T-cell (primary cell): ENCODE data around the gene PHF20. TPM values are rescaled to one million over a fixed set of nuclear protein-coding genes. Genes with fewer than 3 reads are reported as not detected.
A peak's percentile ranks its signal among the peaks of the same experiment; 100 is the strongest.

Experiments
- ATAC-seq, 4 experiments: fragments of 200-7000 bp in 3 of 4; fragments of 150-1000 bp in 1 of 4; cut with Tn5 transposase; replicated peaks in 1 of 4; 1 replicate in 3 of 4; 2 replicates in 1 of 4; pipeline ENCODE4 v1.10.0; 2021; ENCODE audit warnings: moderate library complexity in 3 of 4, mild to moderate bottlenecking in 2 of 4, moderate number of reproducible peaks in 1 of 4
- CTCF ChIA-PET, 2 donors: fragments of 300-600 bp; sonication (Branson Sonifier 250); formaldehyde crosslinking; loops; one replicate each; lab custom pipeline; 2022; ENCODE audit warnings: antibody characterized with exemption in 2 of 2; lab: Charles Lee
- POLR2A ChIA-PET, 2 donors: fragments of 300-600 bp; sonication (Branson Sonifier 250); formaldehyde crosslinking; loops; one replicate each; lab custom pipeline; 2022; ENCODE audit warnings: antibody characterized with exemption in 2 of 2; lab: Charles Lee
- DNase-seq, 35 experiments: peaks; one replicate each; pipeline versions ENCODE4 v3.0.0 to v3.0.0-alpha.2; 2013 to 2023
- H3K27ac ChIP-seq: one replicate; pipeline ENCODE4 v1.5.1; 2013; ENCODE audit warnings: low read length
- H3K27me3 ChIP-seq, 2 experiments: replicated peaks in 1 of 2; 1 replicate in 1 of 2; 2 replicates in 1 of 2; pipeline versions ENCODE4 v1.6.1 to v1.7.0; 2013; ENCODE audit warnings: low read length in 1 of 2, mixed read lengths in 1 of 2; ENCODE audit not compliant: control insufficient read depth in 2 of 2, insufficient read depth in 2 of 2; ENCODE audit errors: extremely low read depth in 1 of 2
- H3K36me3 ChIP-seq, 2 donors: 1 replicate in 1 of 2; 2 replicates in 1 of 2; pipeline versions ENCODE4 v1.6.1 to v1.7.0; 2013; ENCODE audit warnings: low read length in 1 of 2; ENCODE audit not compliant: control insufficient read depth in 2 of 2, insufficient read depth in 1 of 2; ENCODE audit errors: extremely low read depth in 1 of 2
- H3K4me1 ChIP-seq, 2 experiments: 1 replicate in 1 of 2; 2 replicates in 1 of 2; pipeline versions ENCODE4 v1.6.1 to v1.7.0; 2013; ENCODE audit warnings: low read length in 2 of 2, mixed read lengths in 1 of 2; ENCODE audit not compliant: insufficient read depth in 2 of 2, control insufficient read depth in 1 of 2; ENCODE audit errors: extremely low read depth in 1 of 2
- H3K4me3 ChIP-seq, 2 donors: 1 replicate in 1 of 2; 2 replicates in 1 of 2; pipeline versions ENCODE4 v1.5.1 to v1.7.0; 2013; ENCODE audit warnings: mild to moderate bottlenecking in 2 of 2, low read length in 1 of 2, moderate library complexity in 1 of 2; ENCODE audit not compliant: control insufficient read depth in 1 of 2; ENCODE audit errors: extremely low read depth in 1 of 2
- H3K9me3 ChIP-seq: 2 replicates; pipeline ENCODE4 v1.7.0; 2013
- H3K27ac Mint-ChIP-seq, 2 donors: one replicate each; pipeline ENCODE4 v1.8.0; 2020 to 2021; ENCODE audit warnings: mild to moderate bottlenecking in 2 of 2, mixed read lengths in 2 of 2
- H3K27me3 Mint-ChIP-seq, 2 donors: one replicate each; pipeline ENCODE4 v1.8.0; 2021 to 2022; ENCODE audit warnings: mixed read lengths in 2 of 2
- H3K36me3 Mint-ChIP-seq: one replicate; pipeline ENCODE4 v1.8.0; 2021; ENCODE audit warnings: mixed read lengths
- H3K4me1 Mint-ChIP-seq, 3 donors: one replicate each; pipeline ENCODE4 v1.8.0; 2020 to 2022; ENCODE audit warnings: mixed read lengths in 3 of 3, mild to moderate bottlenecking in 1 of 3
- H3K4me3 Mint-ChIP-seq, 3 donors: one replicate each; pipeline ENCODE4 v1.8.0; 2020 to 2022; ENCODE audit warnings: mild to moderate bottlenecking in 3 of 3, mixed read lengths in 3 of 3, moderate library complexity in 3 of 3
- H3K9me3 Mint-ChIP-seq, 3 donors: one replicate each; pipeline ENCODE4 v1.8.0; 2020 to 2022; ENCODE audit warnings: mixed read lengths in 3 of 3
- WGBS: methylation state at CpG from one replicate; pipeline ENCODE4 v1.1.5; 2013; ENCODE audit warnings: missing lambda C conversion rate; ENCODE audit not compliant: insufficient coverage; 5-methylcytosine and 5-hydroxymethylcytosine counted together
- total RNA-seq, 35 experiments: library from RNA in 6 of 35; stranded (reverse) in 6 of 35; fragments of 120-200 nt in 1 of 35; gene quantifications; one replicate each; pipeline versions ENCODE4 v1.2.1 to v1.2.4 and lab custom pipeline; 2013 to 2026

Gene PHF20
- total RNA-seq, 5 donors from 2014 or later (not counting 1 experiment from before 2014, with no cell fraction given), result 67.8 to 174 (median 68.9) TPM

GRCh38 chr20:35883778-35884540 is 112.1 kb downstream of the PHF20 start:
- CTCF ChIA-PET, result interaction anchor here (0.6 to 1.3 kb wide), 3 partner anchors 9 to 424 kb away, joined by 3 to 4 read pairs (median 4); no protein-coding TSS in a partner anchor
- Histone ChIP-seq H3K4me3 (no peak overlapping the region), H3K27me3 (no peaks in the 10 kb centered on the region), H3K27ac (no peak overlapping the region), H3K36me3 (peaks cover 0 to 11% of the 10 kb centered on the region in 2 donors), H3K9me3 (no peaks in the 10 kb centered on the region), H3K4me1 (peaks cover 2 to 7% of the 10 kb centered on the region in 2 experiments)
- no peaks in the 10 kb centered on the region for H3K27me3 Mint-ChIP-seq
- no peaks in the 10 kb centered on the region for H3K9me3 Mint-ChIP-seq
- no peak overlapping the region for H3K4me3 Mint-ChIP-seq
- peaks cover 14 to 18% (median 16%) of the 10 kb centered on the region in 3 donors for H3K4me1 Mint-ChIP-seq
- peak overlapping the region; percentile 41 to 81 for H3K27ac Mint-ChIP-seq
- WGBS, result 81% methylated on average over 9 of the region's 10 CpGs
- ATAC-seq (peak; percentile 81 to 97 (median 91)), DNase-seq (peak; percentile 12 to 73 (median 52))
- POLR2A ChIA-PET, result interaction anchor here in 1 of 2 donors (0.6 kb wide), 1 partner anchor 20 kb away, joined by 3 read pairs; no protein-coding TSS in a partner anchor
- peaks cover 5% of the 10 kb centered on the region for H3K36me3 Mint-ChIP-seq

DNA sequence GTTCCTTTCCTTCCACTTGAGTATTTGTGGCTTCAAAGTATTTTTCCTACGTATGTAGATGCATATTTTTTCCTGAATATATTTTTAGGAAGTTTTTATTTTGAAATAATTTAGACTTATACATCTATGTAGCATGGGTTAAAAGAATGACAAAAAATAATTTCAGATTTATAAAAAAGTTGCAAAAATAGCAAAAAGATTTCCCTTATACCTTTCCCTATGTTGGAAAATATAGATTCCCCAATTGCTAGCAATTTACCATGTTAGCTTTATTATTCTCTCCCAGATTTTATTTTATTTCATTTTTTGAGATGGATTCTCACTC is 112.7 kb downstream of the PHF20 start:
- no peaks in the 10 kb centered on the region for H3K9me3 ChIP-seq
- no peaks in the 10 kb centered on the region for H3K9me3 Mint-ChIP-seq
- DNase-seq, result no peak
- ATAC-seq, result no peak
- peaks cover 5% of the 10 kb centered on the region for H3K36me3 Mint-ChIP-seq
- peaks cover 14 to 18% (median 16%) of the 10 kb centered on the region in 3 donors for H3K4me1 Mint-ChIP-seq
- peaks cover 2 to 7% of the 10 kb centered on the region in 2 experiments for H3K4me1 ChIP-seq
- ChIA-PET POLR2A (interaction anchor here in 1 of 2 donors (0.6 kb wide), 1 partner anchor 97 kb away, joined by 4 read pairs; no protein-coding TSS in a partner anchor), CTCF (interaction anchor here in 1 of 2 donors (0.8 to 1.3 kb wide), 2 partner anchors 187 to 420 kb away, joined by 3 to 4 read pairs; no protein-coding TSS in a partner anchor)
- no peak overlapping the region for H3K4me3 ChIP-seq
- WGBS, result no CpG with 5 or more reads among the region's 1 CpG
- no peak overlapping the region for H3K4me3 Mint-ChIP-seq
- no peaks in the 10 kb centered on the region for H3K27me3 ChIP-seq
- H3K27ac Mint-ChIP-seq, result no peak overlapping the region
- no peaks in the 10 kb centered on the region for H3K27me3 Mint-ChIP-seq
- no peak overlapping the region for H3K27ac ChIP-seq
- peaks cover 0 to 11% of the 10 kb centered on the region in 2 donors for H3K36me3 ChIP-seq

GRCh38 chr20:35885212-35885611 is 113.4 kb downstream of the PHF20 start:
- H3K27ac ChIP-seq, result no peak overlapping the region
- CTCF ChIA-PET, result interaction anchor here (0.6 to 1.4 kb wide), 8 partner anchors 23 to 851 kb away, joined by 3 to 7 read pairs (median 4); no protein-coding TSS in a partner anchor
- peaks cover 5% of the 10 kb centered on the region for H3K36me3 Mint-ChIP-seq

GRCh38 chr20:35886537-35886936 is 114.7 kb downstream of the PHF20 start:
- no peaks in the 10 kb centered on the region for H3K9me3 Mint-ChIP-seq
- H3K4me1 Mint-ChIP-seq, result peaks cover 6 to 14% (median 13%) of the 10 kb centered on the region in 3 donors
- POLR2A ChIA-PET, result interaction anchor here in 1 of 2 donors (0.9 kb wide), 1 partner anchor 11 kb away, joined by 4 read pairs; no protein-coding TSS in a partner anchor
- H3K27ac Mint-ChIP-seq, result peak overlapping the region in 1 of 2 donors; percentile 18
- no peaks in the 10 kb centered on the region for H3K27me3 Mint-ChIP-seq
- CTCF ChIA-PET, result interaction anchor here in 1 of 2 donors (0.9 to 1.0 kb wide), 2 partner anchors 424 to 431 kb away, joined by 3 read pairs; partner anchors contain the start of gene CEP250
- no peak for ATAC-seq
- Histone ChIP-seq H3K4me1 (no peaks in the 10 kb centered on the region), H3K4me3 (no peak overlapping the region), H3K36me3 (peaks cover 0 to 11% of the 10 kb centered on the region in 2 donors), H3K27me3 (no peaks in the 10 kb centered on the region), H3K9me3 (no peaks in the 10 kb centered on the region), H3K27ac (no peak overlapping the region)
- no peak overlapping the region for H3K4me3 Mint-ChIP-seq
- no peak for DNase-seq
- WGBS, result 98% methylated on average over 3 of the region's 3 CpGs
- H3K36me3 Mint-ChIP-seq, result peaks cover 5% of the 10 kb centered on the region

More at GRCh38 chr20:35885212-35885611, 113.4 kb downstream of the PHF20 start:
- H3K27me3 Mint-ChIP-seq, result no peaks in the 10 kb centered on the region
- no peak overlapping the region for H3K4me3 ChIP-seq
- no peak for DNase-seq
- WGBS, result no CpG with 5 or more reads among the region's 1 CpG
- no peaks in the 10 kb centered on the region for H3K9me3 Mint-ChIP-seq
- H3K4me1 ChIP-seq, result peaks cover 0 to under 1% of the 10 kb centered on the region in 2 experiments
- no peak overlapping the region for H3K27ac Mint-ChIP-seq
- H3K27me3 ChIP-seq, result no peaks in the 10 kb centered on the region
- peaks cover 0 to 11% of the 10 kb centered on the region in 2 donors for H3K36me3 ChIP-seq
- no peak overlapping the region for H3K4me3 Mint-ChIP-seq
- POLR2A ChIA-PET, result interaction anchor here in 1 of 2 donors (0.5 to 0.6 kb wide), 3 partner anchors 86 to 167 kb away, joined by 4 to 5 read pairs (median 4); no protein-coding TSS in a partner anchor
- no peaks in the 10 kb centered on the region for H3K9me3 ChIP-seq
- H3K4me1 Mint-ChIP-seq, result peaks cover 7 to 11% (median 9%) of the 10 kb centered on the region in 3 donors
- no peak for ATAC-seq

DNA sequence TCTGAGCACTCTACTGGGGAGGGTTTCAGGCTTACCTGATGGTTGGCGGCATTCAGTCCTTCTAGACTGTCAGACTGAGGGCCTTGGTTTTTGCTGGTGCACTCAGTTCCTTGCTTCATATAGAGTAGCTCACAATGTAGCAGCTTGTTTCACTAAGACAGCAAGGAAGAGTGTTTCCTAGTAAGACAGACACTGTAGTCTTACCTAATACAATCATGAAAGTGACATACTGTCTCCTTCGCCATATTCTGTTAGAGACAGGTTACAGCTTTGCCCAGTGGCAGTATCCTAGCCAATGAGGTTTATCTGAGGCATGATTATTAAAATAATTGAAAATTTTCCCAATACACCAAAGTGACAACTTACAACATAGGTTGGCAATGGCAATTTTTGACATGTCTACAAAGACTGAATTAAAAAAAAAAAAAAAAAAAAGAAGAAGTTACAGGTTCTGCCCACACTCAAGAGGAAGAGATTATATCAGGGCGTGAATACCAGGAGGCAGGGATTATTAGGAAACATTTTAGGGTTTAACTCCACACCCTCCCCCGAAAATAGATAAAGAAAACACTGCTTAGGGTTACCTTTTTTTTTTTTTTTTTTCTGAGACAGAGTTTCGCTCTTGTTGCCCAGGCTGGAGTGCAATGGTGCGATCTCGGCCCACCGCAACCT is 115.7 kb downstream of the PHF20 start:
- no peak overlapping the region for H3K4me3 Mint-ChIP-seq
- Histone ChIP-seq H3K27ac (no peak overlapping the region), H3K4me1 (no peaks in the 10 kb centered on the region), H3K27me3 (no peaks in the 10 kb centered on the region), H3K36me3 (peaks cover 0 to 6% of the 10 kb centered on the region in 2 donors), H3K9me3 (no peaks in the 10 kb centered on the region), H3K4me3 (no peak overlapping the region)
- WGBS, result no CpG with 5 or more reads among the region's 8 CpGs
- no peaks in the 10 kb centered on the region for H3K9me3 Mint-ChIP-seq
- no peak overlapping the region for H3K27ac Mint-ChIP-seq
- H3K27me3 Mint-ChIP-seq, result no peaks in the 10 kb centered on the region
- peaks cover 7 to 14% (median 13%) of the 10 kb centered on the region in 3 donors for H3K4me1 Mint-ChIP-seq
- ChIA-PET CTCF (interaction anchor here in 1 of 2 donors (0.6 kb wide), 1 partner anchor 254 kb away, joined by 3 read pairs; no protein-coding TSS in a partner anchor), POLR2A (interaction anchor here in 1 of 2 donors (0.6 kb wide), 1 partner anchor 1163 kb away, joined by 4 read pairs; no protein-coding TSS in a partner anchor)
- DNase-seq (no peak), ATAC-seq (no peak)
- peaks cover 5% of the 10 kb centered on the region for H3K36me3 Mint-ChIP-seq

- Histone ChIP-seq H3K4me3 (no peak overlapping the region), H3K27me3 (no peaks in the 10 kb centered on the region), H3K27ac (no peak overlapping the region), H3K4me1 (no peaks in the 10 kb centered on the region), H3K36me3 (peaks cover 0 to 2% of the 10 kb centered on the region in 2 donors), H3K9me3 (no peaks in the 10 kb centered on the region)
- Mint-ChIP-seq H3K36me3 (peaks cover 5% of the 10 kb centered on the region), H3K9me3 (no peaks in the 10 kb centered on the region), H3K4me3 (no peak overlapping the region), H3K27ac (no peak overlapping the region), H3K27me3 (no peaks in the 10 kb centered on the region), H3K4me1 (peaks cover 11 to 13% (median 11%) of the 10 kb centered on the region in 3 donors)
- DNase-seq (no peak), ATAC-seq (no peak)
- WGBS, result no CpG with 5 or more reads among the region's 1 CpG
- POLR2A ChIA-PET, result no interaction called here
- CTCF ChIA-PET, result no interaction called here
These were observed 116.8 kb downstream of the PHF20 start for GRCh38 chr20:35888657-35889056.
